ENCODE results near the gene STAG1. TPM values are rescaled to one million over a fixed set of nuclear protein-coding genes. Genes with fewer than 3 reads are reported as not detected.
"Not testable (repeated sequence)": the region's sequence is repeated elsewhere in the genome, so short reads cannot be mapped to it uniquely, and the experiment has no call there.

STAG1 gene
- total and polyA plus RNA-seq, 9 donors: 18.7 to 66.3 (median 55.8) TPM

GRCh38 chr3:136778865-136779264 is 26.7 kb upstream of the STAG1 start:
- intact Hi-C loops (cut with DNase I): no loop called here
- no peaks in the 10 kb centered on the region for H3K4me1 ChIP-seq (ENCODE audit: insufficient read depth)
- H3K27me3 ChIP-seq: no peaks in the 10 kb centered on the region
- H3K27ac ChIP-seq: no peak overlapping the region
- TF ChIP-seq POLR2A (IDR thresholded peaks at IDR 0.05) (no peak), CTCF (IDR thresholded peaks at IDR 0.05) (no peak), EP300 (IDR thresholded peaks at IDR 0.05) (no peak)
- DNase-seq: no peak
- H3K4me3 ChIP-seq: no peak overlapping the region
- no peaks in the 10 kb centered on the region for H3K9me3 ChIP-seq
- no peaks in the 10 kb centered on the region for H3K36me3 ChIP-seq
- 72 to 87% (median 81%) methylated on average over 4 of the region's 4 CpGs for WGBS, 3 donors

GRCh38 chr3:136772709-136773108 is 20.5 kb upstream of the STAG1 start:
- H3K4me1 ChIP-seq (ENCODE audit: insufficient read depth): no peaks in the 10 kb centered on the region
- DNase-seq: no peak
- H3K4me3 ChIP-seq: no peak overlapping the region
- no peak overlapping the region for H3K27ac ChIP-seq
- intact Hi-C loops (cut with DNase I): no loop called here
- no peaks in the 10 kb centered on the region for H3K36me3 ChIP-seq
- H3K9me3 ChIP-seq: no peaks in the 10 kb centered on the region
- 69 to 88% (median 69%) methylated on average over 1 of the region's 1 CpG for WGBS, 3 donors
- no peak for TF ChIP-seq EP300 (IDR thresholded peaks at IDR 0.05)
- no peak for TF ChIP-seq CTCF (IDR thresholded peaks at IDR 0.05)
- no peak for TF ChIP-seq POLR2A (IDR thresholded peaks at IDR 0.05)
- no peaks in the 10 kb centered on the region for H3K27me3 ChIP-seq

GRCh38 chr3:136758160-136759102 is 6.3 kb upstream of the STAG1 start:
- H3K9me3 ChIP-seq; H3K27me3 ChIP-seq; H3K27ac ChIP-seq; H3K4me3 ChIP-seq; intact Hi-C loops (cut with DNase I); H3K36me3 ChIP-seq; DNase-seq; H3K4me1 ChIP-seq (ENCODE audit: insufficient read depth): not testable (repeated sequence)
- 92 to 93% (median 92%) methylated on average over 20 of the region's 20 CpGs for WGBS, 3 donors

DNA sequence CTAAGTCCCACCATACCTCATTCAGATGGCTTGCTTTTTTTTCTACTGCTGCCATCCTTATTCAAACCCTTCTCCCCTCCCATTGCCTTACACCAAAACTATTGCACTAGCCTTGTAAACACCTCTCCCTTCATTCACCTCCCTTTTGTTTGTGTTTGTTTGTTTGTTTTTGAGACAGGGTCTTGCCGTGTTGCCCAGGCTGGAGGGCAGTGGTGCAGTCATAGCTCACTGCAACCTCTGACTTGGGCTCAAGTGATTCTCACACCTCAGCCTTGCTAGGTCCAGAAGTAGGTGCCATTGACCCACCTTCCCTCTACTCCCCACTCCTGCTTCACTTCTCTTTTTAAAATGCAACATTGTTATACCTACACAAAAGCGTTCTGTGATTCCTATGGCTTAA is 3.0 kb upstream of the STAG1 start:
- Histone ChIP-seq H3K27me3 (no peaks in the 10 kb centered on the region), H3K9me3 (no peaks in the 10 kb centered on the region), H3K36me3 (no peaks in the 10 kb centered on the region), H3K4me1 (ENCODE audit: insufficient read depth) (no peaks in the 10 kb centered on the region), H3K4me3 (no peak overlapping the region), H3K27ac (no peak overlapping the region)
- no peak for TF ChIP-seq EP300 (IDR thresholded peaks at IDR 0.05)
- TF ChIP-seq CTCF (IDR thresholded peaks at IDR 0.05): no peak
- TF ChIP-seq POLR2A (IDR thresholded peaks at IDR 0.05): no peak
- 83 to 89% (median 87%) methylated on average over 2 of the region's 2 CpGs for WGBS, 3 donors
- intact Hi-C loops (cut with DNase I): no loop called here
- no peak for DNase-seq
